Neural cell (in vitro differentiated cells): ENCODE results near the gene UHRF2. TPM values are rescaled to one million over a fixed set of nuclear protein-coding genes. Genes with fewer than 3 reads are reported as not detected.
"Not testable (repeated sequence)": the region's sequence is repeated elsewhere in the genome, so short reads cannot be mapped to it uniquely, and the experiment has no call there.

ENCODE experiments used
- H2AFZ ChIP-seq: fragments of 200-600, 300-800 bp; sonication (generic), shearing (Covaris generic); 2 replicates; pipeline ENCODE4 v1.6.0; 2014; ENCODE audit warnings: low read depth, mild to moderate bottlenecking, antibody characterized with exemption, low read length, moderate library complexity
- H3F3A ChIP-seq: fragments of 200-600 bp; shearing (Covaris generic); 2 replicates; pipeline ENCODE4 v1.6.1; 2016; ENCODE audit warnings: mild to moderate bottlenecking, moderate library complexity, mixed read lengths, antibody characterized with exemption, low read length; ENCODE audit not compliant: insufficient read depth, poor library complexity, severe bottlenecking
- H3K27ac ChIP-seq: fragments of 200-600, 300-800 bp; sonication (generic), shearing (Covaris generic); 2 replicates; pipeline ENCODE4 v1.5.1; 2014; ENCODE audit warnings: mild to moderate bottlenecking, low read length, moderate library complexity
- H3K27me3 ChIP-seq: fragments of 300-800, 200-600 bp; sonication (generic), shearing (Covaris generic); 2 replicates; pipeline ENCODE4 v1.6.0; 2014; ENCODE audit warnings: mild to moderate bottlenecking, low read depth, low read length, moderate library complexity; ENCODE audit not compliant: insufficient read depth
- H3K36me3 ChIP-seq: fragments of 300-800, 200-600 bp; sonication (generic), shearing (Covaris generic); 2 replicates; pipeline ENCODE4 v1.5.1; 2014; ENCODE audit warnings: mild to moderate bottlenecking, antibody characterized with exemption, low read length, moderate library complexity; ENCODE audit not compliant: insufficient read depth
- H3K4me2 ChIP-seq: fragments of 300-800, 200-600 bp; sonication (generic), shearing (Covaris generic); 2 replicates; pipeline ENCODE4 v1.6.0; 2014; ENCODE audit warnings: mild to moderate bottlenecking, low read length
- H3K4me3 ChIP-seq: fragments of 300-800, 200-600 bp; sonication (generic), shearing (Covaris generic); 2 replicates; pipeline ENCODE4 v1.5.1; 2014; ENCODE audit warnings: mild to moderate bottlenecking, low read length, moderate library complexity
- H3K79me2 ChIP-seq: fragments of 200-600 bp; shearing (Covaris generic); replicated peaks from 2 replicates; pipeline ENCODE4 v1.6.0; 2014; ENCODE audit warnings: mild to moderate bottlenecking, low read length, moderate library complexity; ENCODE audit not compliant: insufficient read depth
- H3K9ac ChIP-seq: fragments of 300-800, 200-600 bp; sonication (generic), shearing (Covaris generic); 2 replicates; pipeline ENCODE4 v1.6.1; 2016; ENCODE audit warnings: mild to moderate bottlenecking, low read length, mixed read lengths
- H3K9me2 ChIP-seq: fragments of 200-600 bp; shearing (Covaris generic); 2 replicates; pipeline ENCODE4 v1.6.1; 2016; ENCODE audit warnings: mild to moderate bottlenecking, low read length, mixed read lengths; ENCODE audit not compliant: insufficient read depth
- H3K9me3 ChIP-seq: fragments of 200-600, 300-800 bp; sonication (generic), shearing (Covaris generic); 2 replicates; pipeline ENCODE4 v1.6.1; 2016; ENCODE audit warnings: mild to moderate bottlenecking, mixed run types, low read length, moderate library complexity, mixed read lengths
- H4K20me1 ChIP-seq: fragments of 200-600 bp; shearing (Covaris generic); 2 replicates; pipeline ENCODE4 v1.6.1; 2016; ENCODE audit warnings: mild to moderate bottlenecking, mixed run types; ENCODE audit not compliant: insufficient read depth
- CTCF ChIP-seq: fragments of 450-650 bp; IDR thresholded peaks from 2 replicates; pipeline ENCODE4 v1.5.1; 2014; ENCODE audit warnings: antibody characterized with exemption, mild to moderate bottlenecking, moderate library complexity; ENCODE audit not compliant: poor library complexity, severe bottlenecking
- EP300 ChIP-seq: fragments of 450-650 bp; conservative IDR thresholded peaks from 2 replicates; pipeline ENCODE4 v1.6.1; 2014; ENCODE audit warnings: antibody characterized with exemption, mild to moderate bottlenecking, moderate library complexity; ENCODE audit not compliant: poor library complexity, severe bottlenecking
- EZH2 ChIP-seq: fragments of 200-600, 300-800 bp; shearing (Covaris generic), sonication (generic); IDR thresholded peaks from 2 replicates; pipeline ENCODE4 v1.6.1; 2014; ENCODE audit warnings: antibody characterized with exemption, low read length, borderline replicate concordance, mild to moderate bottlenecking; ENCODE audit not compliant: insufficient read depth, poor library complexity, severe bottlenecking
- MXI1 ChIP-seq: fragments of 450-650 bp; conservative IDR thresholded peaks from 2 replicates; pipeline ENCODE4 v1.6.1; 2014; ENCODE audit warnings: antibody characterized with exemption, mild to moderate bottlenecking; ENCODE audit not compliant: poor library complexity, severe bottlenecking
- POLR2AphosphoS5 ChIP-seq: IDR thresholded peaks from 2 replicates; pipeline ENCODE4 v1.6.1; 2012
- RAD21 ChIP-seq: fragments of 450-650 bp; conservative IDR thresholded peaks from 2 replicates; pipeline ENCODE4 v1.6.1; 2014; ENCODE audit warnings: antibody characterized with exemption, mild to moderate bottlenecking, moderate library complexity
- REST ChIP-seq: IDR thresholded peaks from 2 replicates; pipeline ENCODE4 v1.6.1; 2012; ENCODE audit warnings: borderline replicate concordance
- SMC3 ChIP-seq: fragments of 450-650 bp; conservative IDR thresholded peaks from 2 replicates; pipeline ENCODE4 v1.6.1; 2014; ENCODE audit warnings: antibody characterized with exemption, mild to moderate bottlenecking, moderate library complexity; ENCODE audit not compliant: poor library complexity
- TAF1 ChIP-seq: IDR thresholded peaks from 2 replicates; pipeline ENCODE4 v1.6.1; 2012; ENCODE audit warnings: low read depth
- polyA plus RNA-seq: library from polyadenylated mRNA; depleted of rRNA; stranded (reverse); fragments of >200 nt; gene quantifications from 2 replicates; pipeline ENCODE4 v1.2.3, GENCODE V29; 2014

The UHRF2 gene
- polyA plus RNA-seq, 1 donor from 2014 or later = 96.6 TPM

GRCh38 chr9:6368831-6369230 is 44.2 kb upstream of the UHRF2 start:
- Histone ChIP-seq H3K27me3 (no peaks in the 10 kb centered on the region), H3K4me3 (no peak overlapping the region), H4K20me1 (no peaks in the 10 kb centered on the region), H3K9me3 (no peaks in the 10 kb centered on the region), H3K36me3 (no peaks in the 10 kb centered on the region), H3F3A (no peaks in the 10 kb centered on the region), H3K9me2 (no peaks in the 10 kb centered on the region), H3K27ac (no peak overlapping the region), H2AFZ (no peak overlapping the region), H3K9ac (no peak overlapping the region), H3K4me2 (no peak overlapping the region), H3K79me2 (no peaks in the 10 kb centered on the region)
- no peak for TF ChIP-seq TAF1
- TF ChIP-seq MXI1 = no peak
- no peak for TF ChIP-seq CTCF
- TF ChIP-seq RAD21 = no peak
- no peak for TF ChIP-seq EZH2
- TF ChIP-seq EP300 = no peak
- no peak for TF ChIP-seq REST
- TF ChIP-seq SMC3 = no peak
- TF ChIP-seq POLR2AphosphoS5 = no peak

GRCh38 chr9:6381477-6382012 is 31.5 kb upstream of the UHRF2 start:
- not testable (repeated sequence) for H3K4me2 ChIP-seq, H3K4me3 ChIP-seq, H3K9me2 ChIP-seq, H3K79me2 ChIP-seq, H3K27me3 ChIP-seq, H3K27ac ChIP-seq, H4K20me1 ChIP-seq, H3K36me3 ChIP-seq, H3F3A ChIP-seq, H3K9ac ChIP-seq, H3K9me3 ChIP-seq, H2AFZ ChIP-seq

- Histone ChIP-seq H3K36me3 (no peaks in the 10 kb centered on the region), H3K27me3 (no peaks in the 10 kb centered on the region), H3K4me3 (no peak overlapping the region), H3K9me2 (no peaks in the 10 kb centered on the region), H3K4me2 (no peak overlapping the region), H4K20me1 (no peaks in the 10 kb centered on the region), H3K79me2 (no peaks in the 10 kb centered on the region), H3K9me3 (no peaks in the 10 kb centered on the region), H3K27ac (no peak overlapping the region), H3F3A (no peaks in the 10 kb centered on the region), H3K9ac (no peak overlapping the region), H2AFZ (no peak overlapping the region)
- no peak for TF ChIP-seq CTCF
- no peak for TF ChIP-seq RAD21
- no peak for TF ChIP-seq POLR2AphosphoS5
- TF ChIP-seq EP300 = no peak
- no peak for TF ChIP-seq TAF1
- no peak for TF ChIP-seq MXI1
- TF ChIP-seq EZH2 = no peak
- TF ChIP-seq SMC3 = no peak
- no peak for TF ChIP-seq REST
These were observed 30.3 kb upstream of the UHRF2 start for GRCh38 chr9:6382681-6383080.
